ENCODE measurements around the gene SUGT1.
"Not testable (repeated sequence)": the region's sequence is repeated elsewhere in the genome, so short reads cannot be mapped to it uniquely, and the experiment has no call there.

SUGT1 gene

GRCh38 chr13:52652196-52652979 is at the start of gene SUGT1:
SUGT1 (plus strand) TSS chr13:52652836; CDS start chr13:52652921, 85 bp downstream.
- DNase-seq = peak; percentile 100

GRCh38 chr13:52603316-52603715 is 49.3 kb upstream of the SUGT1 start:
- DNase-seq = not testable (repeated sequence)

GRCh38 chr13:52606126-52606525 is 46.5 kb upstream of the SUGT1 start:
- DNase-seq = not testable (repeated sequence)

GRCh38 chr13:52606795-52607194 is 45.8 kb upstream of the SUGT1 start:
- not testable (repeated sequence) for DNase-seq

- not testable (repeated sequence) for DNase-seq
Observed at GRCh38 chr13:52608184-52608583, 44.5 kb upstream of the SUGT1 start.

- DNase-seq = peak; percentile 47
Observed at GRCh38 chr13:52609013-52609606, 43.5 kb upstream of the SUGT1 start.

- DNase-seq = not testable (repeated sequence)
Observed at GRCh38 chr13:52610158-52610557, 42.5 kb upstream of the SUGT1 start.

- no peak for DNase-seq
Observed at GRCh38 chr13:52615134-52615801, 37.4 kb upstream of the SUGT1 start.

GRCh38 chr13:52615812-52616211 is 36.8 kb upstream of the SUGT1 start:
- DNase-seq = no peak

- peak; percentile 92 for DNase-seq
Observed at GRCh38 chr13:52617070-52618060, 35.3 kb upstream of the SUGT1 start.

GRCh38 chr13:52631083-52631690 is 21.4 kb upstream of the SUGT1 start:
- DNase-seq = not testable (repeated sequence)

- DNase-seq = no peak
Observed at GRCh38 chr13:52638666-52639328, 13.8 kb upstream of the SUGT1 start.

- DNase-seq = no peak
Observed at GRCh38 chr13:52642131-52642530, 10.5 kb upstream of the SUGT1 start, which contains the start of gene HNRNPA1L2. HNRNPA1L2 (plus strand) TSS chr13:52642431; CDS start chr13:52642493, 62 bp downstream.

GRCh38 chr13:52644108-52644507 is 8.5 kb upstream of the SUGT1 start:
- no peak for DNase-seq

- DNase-seq = no peak
Observed at GRCh38 chr13:52646967-52647366, 5.7 kb upstream of the SUGT1 start.

- peak; percentile 23 for DNase-seq
Observed at GRCh38 chr13:52650731-52651130, 1.9 kb upstream of the SUGT1 start.

- no peak for DNase-seq
Observed at GRCh38 chr13:52651897-52652195, 790 bp upstream of the SUGT1 start.

GRCh38 chr13:52652980-52653303 is 306 bp downstream of the SUGT1 start:
- DNase-seq = no peak

GRCh38 chr13:52659340-52659739 is 6.7 kb downstream of the SUGT1 start:
- DNase-seq = no peak

GRCh38 chr13:52664272-52664671 is 11.6 kb downstream of the SUGT1 start:
- no peak for DNase-seq

GRCh38 chr13:52665325-52665724 is 12.7 kb downstream of the SUGT1 start:
- no peak for DNase-seq

GRCh38 chr13:52669677-52670076 is 17.0 kb downstream of the SUGT1 start:
- no peak for DNase-seq

All from retina (tissue), 1 donor.